HG03175 (cell line): ENCODE measurements around the gene TP63.
"Not testable (repeated sequence)": the region's sequence is repeated elsewhere in the genome, so short reads cannot be mapped to it uniquely, and the experiment has no call there.

Source experiments
- ATAC-seq: cut with Tn5 transposase; IDR thresholded peaks from one replicate; pipeline ENCODE4 v1.9.1; 2021; ENCODE audit warnings: mild to moderate bottlenecking, moderate library complexity; ENCODE audit not compliant: unreplicated experiment

Gene TP63

DNA sequence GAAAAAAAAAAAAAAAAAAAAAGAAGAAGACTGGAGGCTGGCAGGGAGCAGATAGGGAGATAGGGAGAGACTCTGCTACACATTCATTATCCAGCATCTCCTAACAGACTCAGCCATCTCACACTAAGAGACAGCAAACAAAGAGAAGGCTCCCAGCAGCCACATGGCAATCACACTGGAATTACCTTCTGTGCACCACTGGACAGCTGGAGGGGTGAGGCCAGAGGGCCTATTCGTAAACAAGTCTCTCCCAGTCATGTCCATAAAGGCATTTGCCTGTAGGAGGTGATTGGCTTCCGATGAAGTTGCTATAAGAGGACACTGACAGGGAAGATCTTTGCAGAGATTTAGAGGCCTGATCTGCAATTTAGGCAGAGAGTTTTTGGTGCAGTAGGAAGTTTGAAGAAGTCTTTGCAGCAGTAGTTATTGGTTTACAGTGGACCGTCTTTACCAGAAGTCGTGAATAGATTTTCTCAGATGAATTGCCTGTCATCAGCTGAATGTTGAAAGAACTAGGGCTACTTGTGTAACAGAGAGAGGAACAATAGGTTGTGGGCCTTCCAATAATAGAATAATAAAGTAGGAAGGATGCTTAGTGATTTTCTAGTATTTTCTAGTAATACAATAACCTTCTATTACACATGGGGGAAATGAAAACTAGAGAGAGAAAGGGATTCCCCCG, 89.7 kb downstream of the TP63 start:
- no peak for ATAC-seq

DNA sequence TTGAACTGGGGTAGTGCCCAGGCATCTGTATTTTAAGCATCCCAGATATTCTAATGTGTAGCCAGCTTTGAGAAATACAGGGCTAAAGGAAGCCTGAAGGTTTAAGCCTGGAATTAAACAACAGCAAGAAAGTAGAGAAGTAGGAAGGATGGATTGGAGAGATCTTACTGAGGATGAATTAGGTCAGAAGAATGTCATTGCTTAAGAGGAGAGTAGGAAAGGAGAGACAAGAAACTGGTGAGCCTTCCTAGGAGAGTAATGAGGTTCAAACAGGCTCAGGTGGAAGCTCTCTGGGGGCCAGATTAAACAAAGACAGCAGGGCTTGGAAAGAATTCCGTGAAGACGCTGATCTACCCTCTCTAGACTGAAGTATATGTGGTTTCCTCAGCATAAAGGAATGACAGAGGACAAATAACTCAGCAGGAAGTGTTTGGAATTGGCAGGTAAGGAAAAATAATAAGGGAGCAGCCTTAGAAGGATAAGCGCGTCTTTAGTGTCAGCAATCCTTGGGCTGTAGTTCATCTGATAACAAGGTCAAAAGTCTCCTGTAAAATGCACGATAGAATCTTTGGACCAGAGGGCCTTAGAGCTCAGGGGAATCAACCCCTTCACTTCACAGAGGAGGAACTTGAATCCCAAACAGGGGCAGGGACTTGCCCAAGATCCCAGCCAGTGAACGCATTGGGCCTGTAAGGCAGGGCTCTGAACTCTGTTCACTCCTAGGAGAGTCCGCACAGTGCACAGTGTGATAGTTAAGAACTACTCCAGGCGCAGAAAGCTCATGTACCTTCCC, 90.9 kb downstream of the TP63 start:
- ATAC-seq, result no peak

DNA sequence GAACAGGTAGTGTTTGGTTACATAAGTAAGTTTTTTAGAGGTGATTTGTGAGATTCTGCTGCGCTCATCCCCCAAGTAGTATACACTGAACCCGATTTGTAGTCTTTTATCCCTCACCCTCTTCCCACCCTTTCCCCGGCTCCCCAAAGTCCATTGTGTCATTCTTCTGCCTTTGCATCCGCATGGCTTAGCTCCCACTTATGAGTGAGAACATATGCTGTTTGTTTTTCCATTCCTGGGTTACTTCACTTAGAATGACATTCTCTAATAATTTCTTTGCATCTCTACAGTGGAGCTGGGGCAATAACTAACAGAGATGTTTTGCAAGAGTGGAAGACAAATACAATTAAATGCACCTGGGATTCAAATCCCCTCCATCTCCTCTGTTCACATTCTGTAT, 93.2 kb downstream of the TP63 start:
- ATAC-seq, result no peak

DNA sequence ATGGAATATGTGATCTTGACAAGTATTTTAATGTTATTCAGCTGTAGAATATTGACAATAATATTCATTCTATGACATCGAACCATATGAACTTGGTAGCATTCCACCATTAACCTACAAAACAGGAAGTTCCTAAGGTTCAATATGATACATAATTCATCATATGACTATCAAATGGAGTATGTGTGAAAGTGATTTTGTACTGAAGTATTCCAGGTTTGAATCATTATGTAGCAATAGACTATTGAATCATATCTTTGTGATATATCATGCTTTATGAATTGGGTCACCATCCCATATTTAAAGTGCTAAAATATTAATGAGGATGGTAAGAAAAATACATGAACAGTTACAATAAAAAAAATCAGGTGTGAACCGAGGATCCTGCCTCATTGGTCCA, 95.1 kb downstream of the TP63 start:
- no peak for ATAC-seq

GRCh38 chr3:189727158-189727557, 96.0 kb downstream of the TP63 start:
- no peak for ATAC-seq

GRCh38 chr3:189727898-189728297, 96.7 kb downstream of the TP63 start:
- ATAC-seq, result no peak

DNA sequence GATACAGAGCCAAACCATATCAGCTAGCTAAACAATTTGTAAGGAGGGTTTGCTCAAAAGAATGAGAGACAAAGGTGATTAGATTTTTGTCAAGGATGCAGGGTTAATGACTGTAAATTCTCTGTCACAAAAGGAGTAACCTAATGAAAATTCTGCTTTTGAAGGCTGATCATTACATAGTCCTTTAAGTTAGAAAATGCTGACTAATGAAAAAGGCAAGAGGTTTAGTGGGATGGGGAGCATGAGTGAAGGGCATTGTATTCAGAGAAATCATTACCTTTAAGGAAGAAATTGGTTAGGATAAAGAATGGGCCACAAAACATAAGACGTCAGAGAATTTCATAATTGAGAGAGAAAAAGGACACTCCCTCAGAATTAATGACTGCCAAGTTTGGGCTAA, 97.7 kb downstream of the TP63 start:
- ATAC-seq, result no peak

DNA sequence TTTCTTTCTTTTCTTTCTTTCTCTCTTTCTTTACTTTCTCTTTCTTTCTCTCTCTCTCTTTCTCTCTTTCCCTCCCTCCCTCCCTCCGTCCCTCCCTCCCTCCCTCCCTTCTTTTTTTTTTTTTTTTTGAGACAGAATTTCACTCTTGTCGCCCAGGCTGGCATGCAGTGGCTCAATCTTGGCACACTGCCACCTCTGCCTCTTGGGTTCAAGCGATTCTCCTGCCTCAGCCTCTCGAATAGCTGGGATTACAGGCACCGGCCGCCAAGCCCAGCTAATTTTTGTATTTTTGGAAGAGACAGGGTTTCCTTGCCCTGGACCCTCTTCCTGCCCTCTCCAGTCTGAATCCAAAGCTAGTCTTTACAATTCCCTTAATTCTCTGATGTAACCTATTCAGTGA, 102.9 kb downstream of the TP63 start:
- ATAC-seq, result no peak

GRCh38 chr3:189735913-189736312, 104.7 kb downstream of the TP63 start:
- ATAC-seq, result no peak

GRCh38 chr3:189737071-189737470, 105.9 kb downstream of the TP63 start:
- ATAC-seq, result no peak

DNA sequence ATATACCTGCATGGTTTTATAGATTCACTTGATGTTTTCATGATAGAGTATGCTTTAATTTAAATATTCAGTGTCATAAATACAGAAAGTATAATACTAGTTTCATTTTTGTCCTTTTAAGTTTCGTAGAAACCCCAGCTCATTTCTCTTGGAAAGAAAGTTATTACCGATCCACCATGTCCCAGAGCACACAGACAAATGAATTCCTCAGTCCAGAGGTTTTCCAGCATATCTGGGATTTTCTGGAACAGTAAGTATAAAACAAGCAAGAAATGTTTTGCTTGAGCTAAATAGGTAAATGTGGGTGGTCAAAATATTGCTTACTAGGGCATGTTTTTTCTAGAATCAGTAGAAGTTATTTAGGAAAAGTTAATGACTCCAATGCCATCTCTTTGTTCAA, 106.4 kb downstream of the TP63 start:
- ATAC-seq, result no peak

DNA sequence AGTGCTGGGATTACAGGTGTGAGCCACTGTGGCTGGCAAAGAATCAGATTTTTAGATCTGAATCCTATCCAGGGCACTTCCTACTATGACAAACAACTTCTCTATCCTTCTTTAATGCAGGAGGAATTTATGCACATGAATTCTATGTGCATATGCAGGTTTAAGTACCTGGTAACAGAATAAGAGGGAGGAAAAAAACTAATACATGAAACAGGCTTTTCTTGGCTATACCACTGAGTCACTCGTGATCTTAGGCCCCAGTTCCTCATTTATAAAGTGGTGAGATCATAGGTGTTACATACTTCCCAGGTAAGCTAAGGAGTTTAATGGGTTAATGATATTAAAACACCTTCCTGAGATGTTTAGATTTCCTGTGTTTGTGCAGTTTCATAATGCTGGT, 108.2 kb downstream of the TP63 start:
- no peak for ATAC-seq

DNA sequence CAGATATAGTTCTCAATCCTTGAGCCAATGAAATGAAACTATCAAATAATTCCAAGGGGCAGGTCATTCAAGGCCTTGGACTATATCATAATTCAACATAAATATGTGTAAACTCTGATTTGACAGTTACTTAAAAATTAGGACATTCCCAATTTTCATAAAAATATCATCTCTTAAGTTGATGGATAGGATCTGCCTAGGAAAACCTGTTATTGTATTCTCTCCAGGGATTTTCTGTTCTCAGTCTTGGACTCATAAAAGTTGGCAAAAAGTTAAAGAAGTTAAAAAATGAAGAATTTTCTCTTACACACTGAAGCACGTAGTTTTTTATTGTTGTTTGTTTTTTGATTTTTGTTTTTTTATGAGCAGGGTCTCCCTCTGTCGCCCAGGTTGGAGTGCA, 109.0 kb downstream of the TP63 start:
- no peak for ATAC-seq

- ATAC-seq, result no peak
Measured at GRCh38 chr3:189744235-189744634, 113.0 kb downstream of the TP63 start.

DNA sequence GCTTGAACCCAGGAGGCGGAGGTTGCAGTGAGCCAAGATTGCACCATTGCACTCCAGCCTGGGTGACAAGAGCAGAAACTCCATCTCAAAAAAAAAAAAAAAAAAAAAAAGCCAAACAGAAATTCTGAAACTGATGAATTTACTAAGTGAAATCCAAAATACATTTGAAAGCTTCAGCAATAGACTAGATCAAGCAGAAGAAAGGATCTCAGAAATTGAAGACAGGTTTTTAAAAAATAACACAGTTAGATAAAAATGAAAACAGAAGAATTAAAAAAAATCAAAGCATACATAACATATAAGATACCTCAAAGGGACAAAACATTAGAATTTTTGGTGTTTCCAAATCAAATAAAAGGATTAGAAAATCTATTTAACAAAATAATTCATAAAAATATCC, 114.4 kb downstream of the TP63 start:
- no peak for ATAC-seq

GRCh38 chr3:189748046-189748445, 116.9 kb downstream of the TP63 start:
- no peak for ATAC-seq

- ATAC-seq, result not testable (repeated sequence)
Measured at GRCh38 chr3:189750972-189751371, 119.8 kb downstream of the TP63 start.

GRCh38 chr3:189754356-189754755, 123.2 kb downstream of the TP63 start:
- ATAC-seq, result no peak

- no peak for ATAC-seq
Measured at GRCh38 chr3:189756582-189757078, 125.4 kb downstream of the TP63 start.

DNA sequence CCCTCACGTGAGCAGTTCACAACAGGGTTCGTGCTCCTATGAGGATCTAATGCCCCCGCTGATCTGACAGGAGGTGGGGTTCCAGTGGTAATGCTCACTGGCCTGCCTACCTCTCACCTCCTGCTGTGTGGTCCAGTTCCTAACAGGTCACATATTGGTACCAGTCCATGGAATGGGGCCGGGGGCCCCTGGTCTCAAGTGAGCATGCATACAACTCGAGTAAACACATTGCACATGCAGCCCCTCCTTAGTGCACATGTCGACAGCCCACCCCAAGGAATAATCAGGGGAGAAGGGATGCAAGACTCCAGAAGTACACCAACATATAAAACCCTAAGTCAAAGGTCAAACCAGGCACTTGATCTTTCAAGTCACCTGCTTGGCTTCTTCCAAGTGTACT, 127.0 kb downstream of the TP63 start:
- no peak for ATAC-seq

DNA sequence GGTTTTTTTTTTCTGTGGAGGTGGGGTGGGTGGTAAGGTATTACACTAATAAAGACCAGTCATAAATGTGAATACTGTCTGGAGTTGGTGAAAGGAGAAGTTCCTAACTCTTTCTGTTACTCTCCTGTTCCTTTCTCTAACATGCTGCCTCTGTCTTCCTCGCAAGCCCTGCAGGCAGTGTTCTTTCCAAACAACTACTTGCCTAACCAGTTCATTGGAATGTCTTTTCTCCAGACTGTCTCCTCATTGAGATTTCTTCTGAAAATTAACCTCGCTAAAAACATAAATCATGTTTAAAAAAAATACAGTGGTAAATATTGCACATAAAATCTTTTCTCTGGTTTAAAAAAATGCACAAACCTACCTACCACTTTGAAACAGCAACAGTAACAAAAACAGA, 135.2 kb downstream of the TP63 start:
- ATAC-seq, result no peak

- no peak for ATAC-seq
Measured at GRCh38 chr3:189771842-189772450, 140.8 kb downstream of the TP63 start.
